GM18526 (cell line): ENCODE results near the gene HIBCH.

ENCODE experiments used
- POLR2A ChIP-seq: IDR thresholded peaks from 3 replicates; pipeline ENCODE4 v1.6.1; 2011; ENCODE audit not compliant: insufficient read length; ENCODE audit errors: extremely low read depth

Gene HIBCH

GRCh38 chr2:190165491-190165890 lies 154.1 kb downstream of the HIBCH start:
- TF ChIP-seq POLR2A = no peak

- TF ChIP-seq POLR2A = no peak
Measured at GRCh38 chr2:190162851-190163250, 156.8 kb downstream of the HIBCH start.

GRCh38 chr2:190159453-190159852 lies 160.2 kb downstream of the HIBCH start:
- TF ChIP-seq POLR2A = no peak

- TF ChIP-seq POLR2A = no peak
Measured at GRCh38 chr2:190158798-190159434, 160.7 kb downstream of the HIBCH start.

- TF ChIP-seq POLR2A = no peak
Measured at GRCh38 chr2:190156530-190157212, 163.0 kb downstream of the HIBCH start.
